Measurements from ENCODE around the gene ASB5. TPM values are rescaled to one million over a fixed set of nuclear protein-coding genes. Genes with fewer than 3 reads are reported as not detected.
A peak's percentile ranks its signal among the peaks of the same experiment; 100 is the strongest.

ASB5 gene
- total and polyA plus RNA-seq, 10 of the 15 experiments (the other 5 are each of a cell fraction or from before 2014, with no cell fraction given) = not detected

- TF ChIP-seq NKRF (conservative IDR thresholded peaks at IDR 0.05) (peak; percentile 90), PAX5 (IDR thresholded peaks at IDR 0.05; ENCODE audit: borderline replicate concordance, low read depth, low read length) (peak; percentile 86), NFXL1 (IDR thresholded peaks at IDR 0.05; ENCODE audit: borderline replicate concordance) (no peak), KAT2A (conservative IDR thresholded peaks at IDR 0.05; ENCODE audit: control insufficient read depth, low read depth, low read length) (no peak), NFYB (IDR thresholded peaks at IDR 0.05; ENCODE audit: insufficient read depth, low read depth, low read length) (no peak), MEF2A (IDR thresholded peaks at IDR 0.05; ENCODE audit: insufficient read depth, low read depth, low read length) (peak; percentile 87), ZBTB33 (IDR thresholded peaks at IDR 0.05) (no peak), SKIL (IDR thresholded peaks at IDR 0.05; ENCODE audit: low read depth, poor library complexity, severe bottlenecking) (peak; percentile 65), LARP7 (IDR thresholded peaks at IDR 0.05) (peak; percentile 52; the same call in 1 of the 2 replicates), YY1 (IDR thresholded peaks at IDR 0.05; ENCODE audit: low read depth, low read length) (peak; percentile 100), IRF4 (IDR thresholded peaks at IDR 0.05; ENCODE audit: low read depth, low read length) (peak; percentile 69), NR2C1 (IDR thresholded peaks at IDR 0.05) (no peak), POLR2AphosphoS2 (IDR thresholded peaks at IDR 0.05; ENCODE audit: low read depth, low read length) (no peak), BMI1 (IDR thresholded peaks at IDR 0.05; ENCODE audit: borderline replicate concordance) (peak; percentile 94), HDAC6 (IDR thresholded peaks at IDR 0.05; ENCODE audit: unreplicated experiment) (no peak), MAX (IDR thresholded peaks at IDR 0.05; ENCODE audit: low read depth, low read length) (no peak), EGR1 (IDR thresholded peaks at IDR 0.05; ENCODE audit: borderline replicate concordance in 1 of 2, low read depth in 2 of 2, low read length in 2 of 2) (no peak), RCOR1 (conservative IDR thresholded peaks at IDR 0.05; ENCODE audit: low read depth, low read length) (peak; percentile 73; the same call in 1 of the 2 replicates), TCF12 (IDR thresholded peaks at IDR 0.05; ENCODE audit: low read depth, low read length) (peak; percentile 50; the same call in 1 of the 2 replicates), TARDBP (IDR thresholded peaks at IDR 0.05; ENCODE audit: borderline replicate concordance) (no peak), PKNOX1 (IDR thresholded peaks at IDR 0.05) (no peak), CBFB (IDR thresholded peaks at IDR 0.05; ENCODE audit: low read depth) (peak; percentile 97), IKZF1 (conservative IDR thresholded peaks at IDR 0.05) (peak; percentile 76), ZNF217 (IDR thresholded peaks at IDR 0.05) (0 out of 2 replicates have a peak, but pooled peaks have one; percentile 49)
These were observed 73.6 kb downstream of the ASB5 start, which contains the start of gene SPATA4 (continued) for GRCh38 chr4:176195184-176195978.
